Brain pericyte (primary cell): ENCODE measurements around the gene BFSP2.

Experiments used
- DNase-seq: peaks from one replicate; pipeline ENCODE4 v3.0.0-alpha.2; 2012; ENCODE audit warnings: low read depth, low spot score

Gene BFSP2

GRCh38 chr3:133383741-133384140, 16.1 kb upstream of the BFSP2 start:
- DNase-seq, result no peak

DNA sequence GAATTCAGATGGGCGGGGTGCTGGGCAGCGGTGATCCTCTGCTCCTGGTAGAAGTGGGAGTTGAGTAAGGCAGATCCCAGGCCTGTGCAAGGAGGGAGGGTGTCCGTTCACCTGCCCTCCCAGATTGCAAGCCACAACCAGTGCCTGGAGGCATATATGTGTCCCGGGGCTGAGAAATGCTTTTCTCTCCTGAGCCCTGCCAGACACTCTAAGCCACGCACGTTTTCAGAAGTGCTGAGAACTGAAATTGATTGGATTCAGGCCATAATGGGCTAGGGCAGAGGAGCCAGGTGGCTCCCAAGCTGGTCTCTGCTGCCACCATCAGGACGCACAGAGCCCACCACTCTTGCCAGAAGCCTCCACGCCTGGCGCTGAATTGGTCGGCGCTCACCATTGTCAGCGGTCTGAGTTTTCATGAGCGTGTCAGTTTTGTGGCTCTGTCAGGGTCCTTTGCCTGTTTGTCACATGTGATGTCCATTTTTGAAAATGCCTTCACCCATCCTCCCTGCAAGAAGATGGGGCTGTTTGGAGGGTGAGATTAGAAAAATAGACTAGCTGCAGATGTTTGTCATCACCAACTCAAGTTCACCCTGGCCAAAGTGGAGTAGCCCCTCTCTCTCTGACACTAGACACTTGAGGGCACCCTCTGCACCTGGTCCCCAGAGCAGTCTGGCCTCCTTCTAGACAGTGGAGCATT, 15.4 kb upstream of the BFSP2 start:
- no peak for DNase-seq

DNA sequence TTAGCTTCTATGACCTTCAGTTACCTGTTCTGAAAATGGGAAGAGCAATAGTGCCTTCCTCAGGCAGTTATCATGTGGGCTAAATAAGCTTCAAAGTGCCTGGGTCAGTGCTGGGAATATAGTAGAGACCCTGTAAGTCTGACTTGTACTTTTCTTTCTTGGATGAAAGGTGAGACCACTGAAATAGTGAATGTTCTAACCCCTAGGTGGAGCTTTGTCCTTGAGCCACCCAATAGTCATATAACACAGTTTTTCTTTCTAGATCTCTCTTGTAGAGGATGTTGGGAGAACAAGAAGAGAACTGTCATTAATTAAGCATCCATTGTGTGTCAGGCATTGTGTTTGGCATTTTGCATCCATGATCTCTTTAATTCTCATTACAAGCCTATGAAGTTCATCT, 13.0 kb upstream of the BFSP2 start:
- DNase-seq, result no peak

DNA sequence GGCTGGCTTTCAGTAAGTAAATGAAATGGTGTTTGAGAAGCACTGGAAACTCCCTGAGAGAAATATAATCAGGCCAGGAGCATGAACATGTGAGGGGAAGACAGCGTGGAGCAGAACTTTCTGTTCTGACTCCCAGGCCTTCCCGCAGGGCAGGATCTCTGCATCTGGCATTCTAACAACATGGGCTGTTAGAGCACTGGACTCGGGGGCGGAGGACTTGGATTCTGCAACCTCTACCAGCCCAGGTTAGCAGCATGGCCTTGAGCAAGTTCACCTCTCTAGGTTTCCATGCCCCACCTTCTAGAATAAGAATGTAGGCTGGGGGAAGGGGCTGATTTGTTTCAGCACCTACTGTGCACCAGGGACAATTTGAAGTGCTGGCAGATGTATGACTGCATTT, 12.5 kb upstream of the BFSP2 start:
- DNase-seq, result no peak

GRCh38 chr3:133388696-133389395, 11.0 kb upstream of the BFSP2 start:
- no peak for DNase-seq

DNA sequence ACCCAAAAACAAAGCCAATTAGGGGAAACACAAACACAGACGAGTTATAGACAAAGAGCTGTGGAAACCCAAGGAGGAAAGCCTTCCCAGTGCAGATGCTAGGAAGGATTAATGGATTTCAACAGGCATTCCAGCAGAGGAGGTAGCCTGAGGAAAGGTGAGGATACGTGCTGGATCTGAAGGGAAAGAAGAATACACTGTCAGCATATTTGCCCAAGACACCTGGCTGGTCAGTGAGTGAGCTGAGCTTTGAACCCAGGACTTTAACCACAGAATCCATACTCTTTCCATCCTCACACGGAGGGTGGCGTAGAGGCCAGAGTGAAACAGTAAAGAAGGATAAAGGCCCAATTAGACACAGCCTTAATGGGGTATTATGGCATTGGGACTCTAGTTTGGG, 9.1 kb upstream of the BFSP2 start:
- no peak for DNase-seq

- no peak for DNase-seq
These were observed 6.7 kb upstream of the BFSP2 start for GRCh38 chr3:133393204-133393603.

DNA sequence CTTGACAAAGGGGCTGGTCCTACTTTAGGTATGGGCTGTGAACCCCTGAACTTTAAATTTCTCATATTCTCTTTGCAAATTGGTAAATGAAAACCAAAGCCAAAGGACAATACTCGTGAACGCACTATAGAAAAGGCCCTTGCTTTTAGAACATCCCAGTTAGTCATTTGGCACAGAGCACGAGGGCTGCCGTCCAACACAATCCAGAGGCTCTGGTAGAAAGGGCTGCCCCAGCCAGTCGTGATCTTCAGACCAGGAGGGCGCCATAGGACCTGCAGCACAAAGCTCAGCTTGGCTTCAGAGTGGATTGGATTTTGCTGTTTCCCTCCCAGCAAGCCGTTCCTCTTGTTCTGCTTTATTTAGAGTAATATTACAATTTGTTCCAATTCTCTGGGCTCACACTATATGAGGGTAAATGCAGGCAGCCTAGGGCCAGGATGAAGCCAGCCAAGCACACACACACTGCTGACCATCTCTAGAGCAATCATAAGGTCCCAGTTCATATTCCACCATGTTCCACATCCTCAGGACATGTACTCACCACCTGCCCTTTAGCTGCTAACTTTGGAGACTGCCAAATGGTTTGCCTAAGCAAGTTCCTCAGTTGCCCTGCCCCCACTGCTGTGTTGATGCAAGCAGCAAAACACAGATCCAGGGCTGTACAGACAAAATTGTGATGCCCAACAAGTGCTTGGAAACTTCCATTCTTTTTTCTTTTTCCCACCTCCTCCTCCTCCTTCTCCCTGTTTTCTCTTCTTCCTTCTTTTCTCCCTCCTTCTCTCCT, 6.0 kb upstream of the BFSP2 start:
- no peak for DNase-seq

DNA sequence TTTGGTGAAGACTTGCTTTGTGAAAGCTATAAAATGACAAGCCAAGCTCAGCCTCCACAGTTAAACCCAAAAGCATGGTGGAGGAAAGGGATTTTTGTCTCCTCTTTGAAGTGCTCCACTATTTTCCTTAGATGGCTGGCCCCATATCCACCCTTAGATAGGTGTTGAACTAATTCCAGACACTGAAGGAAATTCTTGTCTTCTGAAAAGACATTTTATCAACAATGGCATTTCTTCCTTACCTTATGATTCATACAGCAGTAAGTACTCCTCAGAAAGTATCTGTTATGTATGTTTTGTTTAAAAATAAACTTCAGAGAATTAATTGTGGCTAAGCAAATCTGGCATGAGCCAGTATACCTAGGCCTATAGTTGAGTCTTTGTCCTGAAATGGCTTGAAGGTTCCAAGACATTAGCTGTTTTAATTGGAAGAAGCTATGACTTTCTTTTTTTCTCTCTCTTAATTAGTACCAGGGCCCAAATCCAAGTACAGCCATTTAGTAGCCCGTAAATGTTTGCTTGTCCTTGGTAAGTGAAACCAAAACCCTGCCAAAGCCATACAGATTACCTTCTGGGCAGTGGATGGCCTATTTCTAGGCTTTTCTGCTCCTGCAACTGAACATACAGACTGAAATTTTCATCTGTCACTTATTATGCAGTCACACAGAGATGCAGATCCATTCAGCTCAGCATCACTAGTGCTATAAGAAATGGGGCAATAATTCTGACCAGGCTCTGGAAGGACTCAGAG, 5.1 kb upstream of the BFSP2 start:
- DNase-seq, result no peak

GRCh38 chr3:133396906-133397305, 3.0 kb upstream of the BFSP2 start:
- DNase-seq, result no peak

GRCh38 chr3:133401374-133402135, 1.7 kb downstream of the BFSP2 start:
- DNase-seq, result no peak

GRCh38 chr3:133404920-133405319, 5.1 kb downstream of the BFSP2 start:
- no peak for DNase-seq

DNA sequence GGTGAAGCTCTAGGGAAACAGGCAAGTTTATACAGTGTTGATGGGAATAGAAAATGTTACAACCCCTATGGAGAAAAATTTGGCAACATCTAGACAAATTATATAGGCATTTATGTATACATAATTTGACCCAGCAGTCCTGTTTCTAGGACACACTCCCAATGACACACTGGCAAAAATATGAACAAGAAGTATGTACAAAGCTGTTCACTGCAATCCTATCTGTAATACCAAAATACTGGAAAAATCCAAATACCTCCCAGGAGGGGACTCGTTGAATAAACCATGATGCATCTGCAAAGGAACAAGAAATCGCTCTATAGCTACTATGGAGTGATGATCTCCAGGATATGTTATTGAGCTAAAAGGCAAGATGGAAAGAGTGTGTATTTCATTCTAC, 8.5 kb downstream of the BFSP2 start:
- DNase-seq, result no peak

DNA sequence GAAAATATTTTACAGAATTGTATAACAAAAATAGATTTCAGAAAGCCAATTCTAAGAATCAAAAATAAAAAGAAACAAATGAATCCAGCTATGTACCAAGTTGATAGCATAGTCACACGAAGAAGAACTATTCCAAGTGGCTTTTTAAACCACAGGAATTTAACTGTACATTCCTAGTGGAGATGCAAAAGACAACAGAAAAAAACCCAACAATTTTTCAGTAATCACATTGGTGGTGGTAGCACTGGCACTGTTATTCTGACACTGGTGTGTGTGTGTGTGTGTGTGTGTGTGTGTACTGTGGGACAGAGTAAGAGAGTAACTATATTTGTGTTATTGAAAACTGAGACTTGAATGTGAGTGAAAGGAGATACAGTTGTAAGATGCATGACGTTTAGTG, 9.1 kb downstream of the BFSP2 start:
- no peak for DNase-seq

- no peak for DNase-seq
These were observed 10.5 kb downstream of the BFSP2 start for GRCh38 chr3:133410191-133410892.

- no peak for DNase-seq
These were observed 12.6 kb downstream of the BFSP2 start for GRCh38 chr3:133412183-133413132.

DNA sequence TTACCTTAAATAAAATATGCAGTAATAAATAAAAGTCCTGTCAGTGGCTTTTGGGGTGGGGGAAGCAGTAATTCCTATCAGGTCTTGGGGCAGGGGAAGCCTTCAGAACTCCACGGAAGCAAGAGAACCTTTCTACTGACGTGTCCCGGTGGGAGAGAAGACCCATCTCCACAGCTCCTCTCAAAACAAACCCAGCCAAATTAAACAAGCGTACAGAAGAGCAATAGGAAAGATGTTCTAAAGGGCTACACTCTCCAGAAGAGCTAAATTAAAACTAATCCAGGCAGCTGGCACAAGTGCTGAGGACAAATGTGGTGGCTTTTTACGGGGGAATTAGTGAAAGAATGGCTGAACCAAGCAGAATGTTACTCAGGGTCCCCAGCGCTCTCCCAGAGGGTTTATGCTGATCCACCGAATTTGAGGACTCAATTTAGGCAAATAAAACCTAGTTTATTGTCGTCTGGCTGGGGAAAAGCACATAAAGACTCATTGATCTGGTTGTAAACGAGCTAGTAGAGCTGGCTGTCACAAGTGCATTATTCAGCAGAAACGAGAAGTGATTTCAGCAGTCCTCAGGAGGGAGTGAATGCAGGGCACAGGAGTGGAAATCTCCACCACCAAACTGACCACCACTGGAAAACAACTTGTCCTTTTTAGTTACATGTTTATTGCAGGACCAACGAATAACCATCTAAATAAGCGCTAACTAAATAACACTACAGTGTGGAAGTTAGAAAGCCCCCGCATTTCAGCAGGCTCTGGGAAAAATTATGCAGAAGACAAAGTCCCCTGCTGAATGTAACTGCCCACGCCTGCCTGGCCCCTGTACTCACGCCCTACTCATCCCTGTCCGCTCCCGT, 13.5 kb downstream of the BFSP2 start:
- DNase-seq, result no peak

- DNase-seq, result no peak
These were observed 14.2 kb downstream of the BFSP2 start for GRCh38 chr3:133414021-133414392.

DNA sequence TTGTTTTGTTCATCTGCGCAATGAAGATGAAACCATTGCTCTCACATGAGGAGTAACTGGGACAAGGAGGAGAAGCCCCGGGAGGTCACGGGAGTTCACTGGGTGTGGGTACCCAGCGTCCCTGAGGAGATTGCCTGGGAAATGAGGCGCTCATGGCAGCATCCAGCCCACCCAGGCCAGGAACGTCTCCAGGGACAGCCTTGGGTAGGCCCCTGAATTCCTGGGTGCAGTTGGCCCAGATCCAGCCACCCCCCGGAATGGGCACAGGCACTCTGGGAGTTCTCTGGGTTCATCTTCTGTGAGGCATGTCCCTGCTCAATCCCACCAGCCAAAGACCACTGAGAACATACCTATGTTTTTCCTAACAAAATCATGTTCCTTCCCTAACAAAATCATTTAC, 18.5 kb downstream of the BFSP2 start:
- no peak for DNase-seq
